PC-9 (cell line): ENCODE measurements around the gene LSMEM2.

Source experiments
- EZH2 ChIP-seq: fragments of 200-600 bp; sonication (generic); IDR thresholded peaks from 2 replicates; pipeline ENCODE4 v1.8.0; 2017; ENCODE audit warnings: antibody characterized with exemption, low read depth
- TF ChIP-seq, protein P1 (sequence below): fragments of 200-600 bp; sonication (generic); conservative IDR thresholded peaks from 2 replicates; pipeline ENCODE4 v1.6.1; 2017; ENCODE audit warnings: mixed run types, antibody characterized with exemption, mild to moderate bottlenecking, moderate library complexity

DNA sequence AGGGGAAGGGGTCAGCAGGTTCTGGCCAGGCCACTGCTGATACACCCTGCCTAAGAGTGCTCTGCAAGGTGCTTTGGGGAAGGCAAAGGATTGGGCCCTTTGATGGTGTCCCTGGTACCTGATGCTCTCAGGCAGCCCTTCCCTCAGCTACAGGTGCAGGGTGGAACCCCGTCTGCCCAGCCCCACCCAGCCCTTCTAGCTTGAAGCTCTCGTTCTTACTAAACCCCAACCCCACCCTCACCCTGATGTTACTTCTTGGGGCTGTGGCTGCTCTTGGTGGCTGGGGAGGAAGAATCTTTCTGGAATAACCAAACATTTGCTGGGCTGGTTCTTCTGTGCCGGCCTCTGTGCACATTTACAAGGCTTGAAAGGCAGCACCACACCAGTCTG lies 36.5 kb upstream of the LSMEM2 start:
- TF ChIP-seq, protein P1, sequence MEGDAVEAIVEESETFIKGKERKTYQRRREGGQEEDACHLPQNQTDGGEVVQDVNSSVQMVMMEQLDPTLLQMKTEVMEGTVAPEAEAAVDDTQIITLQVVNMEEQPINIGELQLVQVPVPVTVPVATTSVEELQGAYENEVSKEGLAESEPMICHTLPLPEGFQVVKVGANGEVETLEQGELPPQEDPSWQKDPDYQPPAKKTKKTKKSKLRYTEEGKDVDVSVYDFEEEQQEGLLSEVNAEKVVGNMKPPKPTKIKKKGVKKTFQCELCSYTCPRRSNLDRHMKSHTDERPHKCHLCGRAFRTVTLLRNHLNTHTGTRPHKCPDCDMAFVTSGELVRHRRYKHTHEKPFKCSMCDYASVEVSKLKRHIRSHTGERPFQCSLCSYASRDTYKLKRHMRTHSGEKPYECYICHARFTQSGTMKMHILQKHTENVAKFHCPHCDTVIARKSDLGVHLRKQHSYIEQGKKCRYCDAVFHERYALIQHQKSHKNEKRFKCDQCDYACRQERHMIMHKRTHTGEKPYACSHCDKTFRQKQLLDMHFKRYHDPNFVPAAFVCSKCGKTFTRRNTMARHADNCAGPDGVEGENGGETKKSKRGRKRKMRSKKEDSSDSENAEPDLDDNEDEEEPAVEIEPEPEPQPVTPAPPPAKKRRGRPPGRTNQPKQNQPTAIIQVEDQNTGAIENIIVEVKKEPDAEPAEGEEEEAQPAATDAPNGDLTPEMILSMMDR: no peak
- no peak for TF ChIP-seq EZH2
